Measurements from ENCODE around the gene ZNF268. TPM values are rescaled to one million over a fixed set of nuclear protein-coding genes. Genes with fewer than 3 reads are reported as not detected.

Gene ZNF268
- total RNA-seq, 1 experiment from 2014 or later, result 12.2 TPM

- no peak overlapping the region for H3K4me2 ChIP-seq (ENCODE audit: low read length)
- TF ChIP-seq YY1 (IDR thresholded peaks at IDR 0.05; ENCODE audit: extremely low read depth, insufficient replicate concordance, low read depth, low read length) (no peak), TCF7L2 (IDR thresholded peaks at IDR 0.05; ENCODE audit: borderline replicate concordance, extremely low read depth, insufficient read depth, insufficient read length) (no peak), MAX (IDR thresholded peaks at IDR 0.05) (no peak), FOSL1 (IDR thresholded peaks at IDR 0.05; ENCODE audit: low read depth) (no peak), EZH2phosphoT487 (IDR thresholded peaks at IDR 0.05; ENCODE audit: borderline replicate concordance) (no peak), POLR2A (IDR thresholded peaks at IDR 0.05; ENCODE audit: borderline replicate concordance, extremely low read depth, insufficient read depth, insufficient read length) (no peak), JUND (IDR thresholded peaks at IDR 0.05) (no peak), POLR2AphosphoS5 (IDR thresholded peaks at IDR 0.05; ENCODE audit: low read depth, low read length) (no peak), RAD21 (IDR thresholded peaks at IDR 0.05; ENCODE audit: low read depth) (no peak), ZNF274 (IDR thresholded peaks at IDR 0.05; ENCODE audit: low read depth, low read length) (no peak), SRF (IDR thresholded peaks at IDR 0.05; ENCODE audit: low read depth) (no peak), ZFX (IDR thresholded peaks at IDR 0.05) (no peak), ELF1 (IDR thresholded peaks at IDR 0.05; ENCODE audit: borderline replicate concordance, low read depth) (no peak), CBX3 (IDR thresholded peaks at IDR 0.05; ENCODE audit: low read depth) (no peak), EGR1 (IDR thresholded peaks at IDR 0.05; ENCODE audit: low read depth) (no peak)
- CTCF ChIA-PET, result no interaction called here
- H3K27ac ChIP-seq (ENCODE audit: low read depth, low read length), result no peak overlapping the region
- intact Hi-C loops (cut with micrococcal nuclease), result no loop called here
- DNase-seq (ENCODE audit: low read depth, low spot score) (no peak), ATAC-seq (no peak)
- no peaks in the 10 kb centered on the region for H4K20me1 ChIP-seq (ENCODE audit: insufficient read depth)
- no peaks in the 10 kb centered on the region for H3K27me3 ChIP-seq (ENCODE audit: insufficient read depth, low read length)
- no peak overlapping the region for H3K9ac ChIP-seq (ENCODE audit: low read length)
- H2AFZ ChIP-seq (ENCODE audit: low read depth, low read length, poor library complexity, severe bottlenecking), result no peak overlapping the region
- BruUV-seq (replicated peaks), result no TSS peak
- peaks cover 0 to 3% of the 10 kb centered on the region in 2 experiments; a peak in 2 of 4 replicates for H3K9me3 ChIP-seq (ENCODE audit: control insufficient read depth in 1 of 2, insufficient read depth in 1 of 2, low read depth in 1 of 2, low read length in 2 of 2)
- H3K79me2 ChIP-seq (ENCODE audit: insufficient read depth, low read length), result no peaks in the 10 kb centered on the region
- POLR2A ChIA-PET, result no interaction called here
- no peaks in the 10 kb centered on the region for H3K36me3 ChIP-seq (ENCODE audit: control insufficient read depth in 1 of 2, insufficient read depth in 2 of 2, low read length in 2 of 2)
- no peak overlapping the region for H3K4me3 ChIP-seq (replicated peaks in 1 of 2; ENCODE audit: low read depth in 1 of 2, low read length in 2 of 2)
- H3K4me1 ChIP-seq (ENCODE audit: control insufficient read depth in 1 of 2, insufficient read depth in 2 of 2, low read length in 2 of 2), result no peaks in the 10 kb centered on the region
- RAD21 ChIA-PET (ENCODE audit: low non-redundant PET in 1 of 2, low total read pairs in 2 of 2, uncharacterized antibody in 2 of 2, unreplicated experiment in 2 of 2), result no interaction called here
- no peaks in the 10 kb centered on the region for H3K9me2 ChIP-seq (ENCODE audit: insufficient read depth)
These were observed 46.1 kb downstream of the ZNF268 start for GRCh38 chr12:133227281-133227852.

All from HCT116 (cell line).